Ishikawa (cell line): Measurements from ENCODE around the gene PIK3AP1.

Source experiments
- CEBPB ChIP-seq: IDR thresholded peaks from 2 replicates; pipeline ENCODE4 v1.6.1; 2012
- CREB1 ChIP-seq: IDR thresholded peaks from 2 replicates; pipeline ENCODE4 v1.6.1; 2012; ENCODE audit warnings: low read depth
- EGR1 ChIP-seq: IDR thresholded peaks from 2 replicates; pipeline ENCODE4 v1.6.1; 2012
- EP300 ChIP-seq: IDR thresholded peaks from 2 replicates; pipeline ENCODE4 v1.6.1; 2012; ENCODE audit warnings: borderline replicate concordance
- FOXM1 ChIP-seq: IDR thresholded peaks from 2 replicates; pipeline ENCODE4 v1.6.1; 2012; ENCODE audit warnings: low read depth, borderline replicate concordance
- MAX ChIP-seq: IDR thresholded peaks from 2 replicates; pipeline ENCODE4 v1.6.1; 2012
- NFIC ChIP-seq: IDR thresholded peaks from 2 replicates; pipeline ENCODE4 v1.6.1; 2012
- RAD21 ChIP-seq: IDR thresholded peaks from 2 replicates; pipeline ENCODE4 v1.6.1; 2012; ENCODE audit warnings: low read depth
- REST ChIP-seq: IDR thresholded peaks from 2 replicates; pipeline ENCODE4 v1.6.1; 2012; ENCODE audit warnings: low read depth, mild to moderate bottlenecking
- TAF1 ChIP-seq: IDR thresholded peaks from 2 replicates; pipeline ENCODE4 v1.6.1; 2012; ENCODE audit warnings: low read depth, mild to moderate bottlenecking
- TCF12 ChIP-seq: IDR thresholded peaks from 2 replicates; pipeline ENCODE4 v1.6.1; 2012; ENCODE audit warnings: low read depth
- TEAD4 ChIP-seq: IDR thresholded peaks from 2 replicates; pipeline ENCODE4 v1.6.1; 2012
- USF1 ChIP-seq: IDR thresholded peaks from 2 replicates; pipeline ENCODE4 v1.6.1; 2012
- YY1 ChIP-seq: IDR thresholded peaks from 2 replicates; pipeline ENCODE4 v1.6.1; 2012; ENCODE audit warnings: low read depth
- ZBTB7A ChIP-seq: IDR thresholded peaks from 2 replicates; pipeline ENCODE4 v1.6.1; 2012; ENCODE audit warnings: low read depth

The PIK3AP1 gene

GRCh38 chr10:96711048-96711728 is 9.1 kb downstream of the PIK3AP1 start:
- TF ChIP-seq ZBTB7A (no peak), MAX (no peak), FOXM1 (no peak), REST (no peak), YY1 (no peak), TAF1 (no peak), CREB1 (no peak), TEAD4 (no peak), TCF12 (no peak), EP300 (no peak), CEBPB (no peak), USF1 (no peak)

- TF ChIP-seq EP300 (no peak), ZBTB7A (no peak), YY1 (no peak), MAX (no peak)
These were observed 10.8 kb downstream of the PIK3AP1 start for GRCh38 chr10:96709525-96709924.

- TF ChIP-seq NFIC (no peak), REST (no peak), ZBTB7A (no peak), MAX (no peak), RAD21 (no peak), CEBPB (no peak), TCF12 (no peak), TAF1 (no peak), EGR1 (no peak)
These were observed 11.3 kb downstream of the PIK3AP1 start for GRCh38 chr10:96708996-96709395.

- TF ChIP-seq EP300 (no peak), RAD21 (no peak), CREB1 (no peak), MAX (no peak), TAF1 (no peak), USF1 (no peak), NFIC (no peak), TCF12 (no peak), YY1 (no peak), REST (no peak)
These were observed 11.9 kb downstream of the PIK3AP1 start for GRCh38 chr10:96708456-96708855.
